ENCODE measurements around the gene PAPPA2.

The PAPPA2 gene

DNA sequence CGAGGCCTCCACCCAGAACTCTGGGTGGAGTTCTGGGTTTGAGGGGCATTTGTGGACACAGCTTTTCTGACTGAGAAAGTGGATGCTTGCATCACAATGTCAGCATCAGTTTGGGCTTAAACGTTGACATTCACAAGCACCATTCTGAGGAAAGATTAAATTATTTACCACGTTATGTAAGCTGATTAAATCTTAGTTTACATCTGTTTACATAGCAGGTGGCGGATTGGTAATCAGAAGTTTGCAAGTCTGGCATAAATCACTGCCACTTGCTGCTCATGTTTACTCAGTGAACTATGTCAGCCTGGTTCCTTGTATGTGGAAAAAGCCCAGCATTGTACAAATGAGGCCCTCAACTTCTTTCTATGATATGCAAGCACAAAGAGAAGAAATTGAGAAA, 310.1 kb downstream of the PAPPA2 start:
- no peak for DNase-seq

DNA sequence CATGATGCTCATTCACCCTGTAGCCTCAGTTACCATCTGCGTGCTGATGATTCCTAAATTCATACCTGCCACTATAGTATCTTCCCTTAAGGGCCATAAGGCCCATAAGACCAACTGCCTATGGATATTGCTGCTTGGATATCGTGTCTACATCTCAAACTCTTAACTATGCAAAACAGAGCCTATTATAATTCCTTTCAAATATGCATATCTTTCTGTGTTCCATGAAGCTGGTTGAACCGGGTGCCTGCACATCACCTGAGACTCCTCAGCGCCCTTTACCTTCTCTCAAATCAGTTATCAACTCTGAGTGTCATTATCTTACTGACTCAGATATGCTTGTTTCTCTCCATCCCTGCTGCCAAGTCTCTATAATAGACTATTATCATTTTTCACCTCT, 311.2 kb downstream of the PAPPA2 start:
- no peak for DNase-seq

DNA sequence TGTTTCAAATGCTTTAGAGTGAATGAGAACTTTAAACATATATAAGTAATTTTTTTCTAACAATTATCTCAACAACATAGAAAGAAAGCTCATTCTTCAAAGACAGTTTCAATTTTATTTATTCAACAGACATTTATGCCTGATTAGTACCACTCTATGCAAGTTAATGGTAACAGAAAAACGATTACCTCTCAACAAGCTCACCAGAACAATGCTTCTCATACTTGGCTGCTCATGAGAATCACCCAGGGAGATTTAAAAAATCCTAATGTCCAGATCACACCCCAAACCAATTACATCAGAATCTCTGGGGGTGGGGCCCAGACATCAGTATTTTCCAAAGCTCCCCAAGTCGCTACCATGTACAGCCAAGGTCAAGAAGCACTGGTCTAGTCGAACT, 312.4 kb downstream of the PAPPA2 start:
- DNase-seq = no peak

DNA sequence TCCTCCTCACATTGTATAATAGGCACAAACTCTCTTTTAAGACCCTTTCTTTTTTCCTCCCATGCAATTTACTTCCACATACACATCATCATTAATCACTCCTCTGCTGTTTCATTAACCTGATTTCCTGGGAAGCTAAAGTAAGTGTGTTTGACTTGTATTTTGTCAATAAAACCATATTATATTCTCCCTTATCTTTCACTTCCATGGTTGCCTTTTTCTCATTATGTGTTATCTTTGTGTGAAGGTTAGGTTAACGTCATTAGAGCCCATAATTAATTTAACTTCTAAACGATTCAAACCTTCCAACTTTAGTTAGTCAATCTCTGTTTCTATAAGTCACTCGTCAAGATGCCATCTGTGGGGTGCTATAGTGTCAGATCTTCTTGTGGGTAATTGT, 313.0 kb downstream of the PAPPA2 start:
- DNase-seq = no peak

DNA sequence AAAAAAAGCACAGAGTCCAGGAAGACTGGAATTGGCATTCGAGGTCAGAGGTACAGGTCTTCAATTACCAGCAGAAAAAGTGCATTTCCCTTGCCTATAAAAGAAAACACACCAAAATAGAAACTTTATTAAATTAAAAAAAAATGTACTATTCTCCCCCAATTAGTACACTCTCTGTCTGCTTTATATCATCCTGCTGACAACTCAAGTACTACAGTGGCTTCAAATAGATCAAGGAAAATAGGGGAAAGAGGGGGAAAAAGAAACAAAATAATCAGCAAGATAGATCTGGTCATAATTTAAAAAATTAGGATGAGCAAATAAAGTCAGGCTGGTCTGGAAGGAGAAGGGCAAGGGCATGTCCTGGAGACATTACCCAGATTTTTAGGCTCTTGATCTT, 315.1 kb downstream of the PAPPA2 start:
- DNase-seq = no peak

DNA sequence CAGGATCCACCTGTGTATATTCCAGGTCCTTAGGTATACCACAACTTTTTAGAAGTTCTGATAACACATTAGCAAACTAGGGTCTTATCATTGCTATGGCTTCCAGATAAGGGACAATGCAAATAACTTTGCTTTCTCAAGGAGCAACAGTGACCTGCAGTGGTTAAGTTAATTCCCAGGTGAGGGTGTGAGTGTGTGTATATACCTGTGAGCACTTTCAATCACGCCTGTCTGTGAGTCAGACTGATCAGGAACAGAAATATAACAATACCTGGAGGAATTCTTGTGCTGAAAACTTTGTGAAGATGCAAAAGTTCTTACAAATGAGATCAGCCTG, 317.0 kb downstream of the PAPPA2 start:
- DNase-seq = no peak

DNA sequence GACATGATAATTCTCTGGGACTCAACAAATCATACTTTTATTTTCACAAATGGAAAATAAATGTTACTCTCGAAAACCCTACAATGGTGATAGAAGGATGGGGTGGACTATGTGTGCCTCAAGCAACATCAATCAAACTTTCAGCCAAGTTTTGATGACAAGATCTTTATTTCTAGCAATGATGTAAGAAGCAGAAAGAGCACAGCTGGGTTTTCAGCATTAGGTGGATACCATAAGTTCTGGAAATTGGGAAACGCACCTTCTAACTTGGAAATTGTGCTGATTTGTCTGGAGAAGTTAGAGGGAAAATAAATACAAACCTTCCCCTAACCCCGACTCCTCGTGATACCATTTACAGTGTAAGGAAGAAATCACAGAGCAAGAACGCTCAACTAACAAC, 320.3 kb downstream of the PAPPA2 start:
- no peak for DNase-seq

DNA sequence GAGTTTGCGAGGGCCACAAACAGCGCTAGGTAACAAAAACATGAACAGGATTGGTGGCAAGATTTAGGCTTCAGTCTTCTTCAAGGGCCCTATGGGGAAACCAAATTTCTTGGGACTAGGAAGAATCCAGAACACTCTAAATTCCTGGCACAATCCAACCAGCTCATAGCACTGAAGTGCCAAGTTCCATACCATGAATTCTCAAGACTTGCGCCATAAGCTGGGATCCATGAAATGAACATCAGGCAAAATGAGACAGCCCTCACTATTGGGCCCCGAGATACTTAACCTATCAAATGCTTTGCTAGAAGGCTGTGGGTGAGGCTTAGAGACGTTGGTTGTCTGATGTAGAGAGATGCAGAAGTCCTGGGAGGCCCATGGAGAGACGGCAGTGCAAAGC, 322.1 kb downstream of the PAPPA2 start:
- no peak for DNase-seq

DNA sequence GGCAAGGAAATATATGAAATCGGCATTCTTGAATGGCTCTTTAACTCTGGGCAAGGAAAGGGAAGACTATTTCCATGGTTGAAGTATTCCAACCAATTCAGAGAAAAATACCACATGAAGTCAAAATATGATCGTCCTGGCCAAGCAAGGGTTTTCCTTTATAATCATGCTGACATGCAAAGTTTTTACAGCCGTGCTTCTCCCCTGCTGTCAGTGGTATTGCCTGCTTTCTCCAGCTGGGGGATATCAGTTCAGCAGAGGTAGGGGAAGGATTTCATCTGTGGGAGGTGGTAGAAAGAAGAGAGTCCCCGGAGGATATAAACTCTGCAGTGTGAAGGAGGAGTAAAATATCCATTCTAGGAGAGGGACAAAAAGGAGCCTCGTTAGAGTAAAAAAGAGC, 322.8 kb downstream of the PAPPA2 start:
- DNase-seq = no peak

DNA sequence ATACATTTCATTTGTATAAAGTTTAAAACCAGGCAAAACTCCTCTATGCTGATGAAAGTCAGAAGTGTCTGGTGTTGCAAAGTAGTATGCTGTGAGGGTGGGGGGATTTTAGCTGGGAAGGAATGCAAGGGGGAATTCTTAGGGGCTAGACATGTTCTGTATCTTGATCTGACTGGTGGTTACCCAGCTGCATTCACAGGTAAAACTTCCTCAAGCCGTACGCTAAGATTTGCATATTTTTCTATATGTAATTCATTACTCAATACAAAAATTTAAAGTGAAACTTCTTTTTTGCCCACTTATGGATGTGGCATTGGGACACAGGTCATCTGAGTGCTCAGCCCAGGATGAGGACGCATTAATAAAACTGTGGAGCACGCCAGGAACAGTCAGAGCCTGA, 323.3 kb downstream of the PAPPA2 start:
- no peak for DNase-seq

DNA sequence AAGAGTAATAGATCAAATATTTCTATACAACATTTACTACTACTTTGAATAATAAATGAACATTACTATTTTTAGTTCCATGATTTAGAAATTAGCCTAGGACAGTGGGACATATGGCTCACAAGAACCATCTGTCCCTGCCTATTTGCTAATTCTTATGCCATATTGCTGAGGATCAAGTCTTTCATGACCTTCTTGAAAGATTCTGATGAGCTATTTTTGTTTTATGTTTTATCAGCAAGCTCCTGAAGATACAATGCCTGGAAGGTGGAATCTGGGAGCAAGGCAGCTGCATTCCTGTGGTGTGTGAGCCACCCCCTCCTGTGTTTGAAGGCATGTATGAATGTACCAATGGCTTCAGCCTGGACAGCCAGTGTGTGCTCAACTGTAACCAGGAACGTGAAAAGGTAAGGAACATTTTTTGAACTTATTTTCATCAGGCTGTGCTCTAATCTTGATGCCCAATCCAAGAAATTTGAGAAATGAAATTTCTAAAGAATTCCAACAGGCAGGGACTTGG, 326.7 kb downstream of the PAPPA2 start:
- DNase-seq = peak; percentile 56

DNA sequence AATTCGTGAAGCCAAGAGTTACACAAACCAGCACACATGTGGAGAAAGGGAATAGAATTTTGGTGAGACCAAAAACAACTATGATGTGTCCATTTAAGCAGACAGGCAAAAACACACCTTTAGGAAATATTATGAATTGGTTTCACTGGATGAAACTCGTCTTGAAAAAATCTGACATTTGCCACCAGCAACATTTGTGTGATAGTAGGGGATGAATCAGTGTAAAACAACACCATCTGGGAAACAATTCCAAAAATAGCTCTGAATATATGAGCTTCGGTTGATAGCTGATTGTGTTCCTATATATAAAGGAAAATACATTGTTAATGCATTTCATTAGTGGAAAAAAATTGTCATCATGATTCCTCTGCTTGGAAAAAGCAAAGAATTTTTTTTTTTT, 327.8 kb downstream of the PAPPA2 start:
- DNase-seq = no peak

DNA sequence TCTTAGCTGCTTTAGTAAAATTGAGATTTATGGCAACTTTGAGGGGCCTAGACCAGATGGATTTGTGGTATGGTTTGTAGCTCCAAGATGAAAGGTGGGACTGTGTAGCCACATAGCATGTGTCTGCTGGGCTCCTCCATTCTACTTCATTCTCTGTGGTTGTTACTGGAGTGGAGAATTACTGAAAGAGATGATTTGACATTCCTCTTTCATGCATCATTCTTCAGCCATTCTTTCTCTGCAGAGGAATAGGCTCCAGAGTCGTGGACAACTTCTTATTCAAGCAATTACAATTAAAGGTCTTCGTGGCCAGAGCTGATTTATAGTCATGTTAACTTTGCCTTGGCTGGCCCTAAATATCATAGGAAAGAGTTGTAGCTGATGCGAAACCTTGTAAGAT, 328.9 kb downstream of the PAPPA2 start:
- no peak for DNase-seq

DNA sequence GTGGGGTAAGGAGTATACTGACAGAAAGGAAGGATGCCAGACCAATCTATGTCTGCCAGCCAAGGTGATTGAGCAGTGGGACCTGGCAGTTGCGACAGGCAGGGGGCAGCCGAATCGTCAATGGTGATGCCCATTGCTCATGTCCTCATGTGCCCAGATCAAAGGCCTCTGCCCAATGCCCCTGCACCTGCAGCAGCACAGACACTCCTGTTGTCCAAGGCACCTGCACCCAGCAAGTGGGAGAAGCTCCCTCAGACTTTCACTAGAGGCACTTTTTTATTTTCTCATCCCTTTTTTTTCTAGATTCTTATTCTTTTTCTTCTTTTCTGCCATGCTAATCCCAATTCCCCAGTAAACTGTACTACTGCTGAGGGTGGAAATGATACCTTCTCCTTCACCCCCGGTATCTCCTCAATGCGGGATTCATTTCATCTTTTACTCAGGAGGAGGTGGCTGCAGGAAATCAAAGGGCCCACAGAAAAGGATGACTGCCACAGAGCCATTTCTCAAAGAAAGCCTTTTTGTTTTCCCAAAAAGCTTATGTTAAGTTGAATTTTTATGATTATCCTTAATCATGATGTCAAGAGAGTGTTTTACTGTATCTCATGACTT, 332.0 kb downstream of the PAPPA2 start:
- DNase-seq = no peak

DNA sequence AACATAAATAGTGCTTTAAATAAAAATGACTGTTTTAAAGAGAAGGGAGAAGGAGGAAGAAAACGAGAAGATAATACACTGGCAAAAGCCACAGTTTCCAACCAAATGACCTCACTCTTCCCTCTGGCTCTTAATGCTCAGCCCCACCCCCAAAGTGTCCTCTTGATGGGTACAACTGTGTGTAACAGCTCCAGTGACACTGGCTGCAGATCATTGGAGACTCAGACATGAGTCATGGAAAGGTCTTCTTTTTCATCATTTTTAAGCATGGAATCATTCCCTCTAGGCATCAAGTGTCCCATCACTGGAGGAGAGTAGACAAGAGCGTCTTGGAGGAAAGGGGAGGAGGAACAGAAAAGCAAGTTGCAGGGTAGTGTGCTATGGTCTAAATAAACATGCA, 333.0 kb downstream of the PAPPA2 start:
- DNase-seq = no peak

DNA sequence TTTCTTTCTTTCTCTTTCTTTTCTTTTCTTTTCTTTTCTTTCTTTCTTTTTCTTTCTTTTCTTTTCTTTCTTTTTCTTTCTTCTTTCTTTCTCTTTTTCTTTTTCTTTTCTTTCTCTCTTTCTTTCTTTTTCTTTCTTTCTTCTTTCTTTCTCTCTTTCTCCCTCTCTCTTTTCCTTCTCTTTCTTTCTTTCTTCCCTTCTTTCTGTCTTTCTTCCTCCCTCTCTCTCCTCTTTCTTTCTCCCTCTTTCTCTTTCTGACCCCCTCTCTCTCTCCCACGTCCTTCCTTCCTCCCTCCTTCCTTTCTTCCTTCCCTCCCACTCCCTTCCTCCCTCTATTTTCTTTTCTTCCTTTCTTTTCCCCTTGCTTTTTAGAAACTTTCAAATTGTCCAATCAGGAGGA, 333.6 kb downstream of the PAPPA2 start:
- no peak for DNase-seq

DNA sequence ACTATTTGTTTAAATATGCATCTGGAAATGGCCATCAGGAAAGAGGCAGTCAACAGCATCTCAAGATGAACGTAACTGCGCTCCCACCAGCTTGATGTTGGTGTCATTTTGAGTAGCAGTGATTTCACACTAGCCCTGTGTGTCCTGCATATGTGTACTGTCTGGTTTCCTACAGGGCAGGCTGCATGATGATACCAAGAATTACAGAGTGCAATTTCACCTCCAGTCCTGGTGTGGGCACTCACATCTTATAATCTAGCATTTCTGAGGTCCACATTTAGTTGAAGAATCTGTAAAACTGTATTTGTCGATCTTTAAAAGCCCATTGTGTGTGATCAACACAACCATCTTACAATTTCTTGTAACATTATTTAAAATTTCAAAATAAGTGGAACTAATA, 336.4 kb downstream of the PAPPA2 start:
- DNase-seq = no peak

DNA sequence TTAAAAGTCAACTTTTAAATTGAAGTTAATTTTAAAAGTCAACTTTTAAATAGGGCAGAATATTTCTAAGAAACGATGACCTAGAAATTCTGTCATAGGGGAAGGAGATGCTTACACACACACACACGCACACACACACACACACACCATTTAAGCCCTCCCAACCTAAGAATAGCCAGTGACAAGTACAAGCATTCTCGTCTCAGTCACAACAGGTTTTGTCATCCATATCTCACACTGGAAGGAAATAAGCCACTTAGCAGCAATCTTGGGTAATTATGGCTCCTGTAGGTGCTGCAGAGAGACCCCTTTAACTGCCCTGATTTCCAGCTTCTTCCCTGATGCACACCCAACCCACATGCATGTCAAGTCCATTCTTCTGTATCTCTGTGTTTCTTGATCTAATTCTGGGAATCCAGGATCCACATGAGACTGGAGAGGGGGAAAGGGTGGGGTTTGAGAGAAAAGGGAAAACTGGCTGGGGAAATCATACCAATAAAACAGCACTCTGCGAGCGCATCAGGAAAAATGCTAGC, 338.1 kb downstream of the PAPPA2 start:
- DNase-seq = no peak

DNA sequence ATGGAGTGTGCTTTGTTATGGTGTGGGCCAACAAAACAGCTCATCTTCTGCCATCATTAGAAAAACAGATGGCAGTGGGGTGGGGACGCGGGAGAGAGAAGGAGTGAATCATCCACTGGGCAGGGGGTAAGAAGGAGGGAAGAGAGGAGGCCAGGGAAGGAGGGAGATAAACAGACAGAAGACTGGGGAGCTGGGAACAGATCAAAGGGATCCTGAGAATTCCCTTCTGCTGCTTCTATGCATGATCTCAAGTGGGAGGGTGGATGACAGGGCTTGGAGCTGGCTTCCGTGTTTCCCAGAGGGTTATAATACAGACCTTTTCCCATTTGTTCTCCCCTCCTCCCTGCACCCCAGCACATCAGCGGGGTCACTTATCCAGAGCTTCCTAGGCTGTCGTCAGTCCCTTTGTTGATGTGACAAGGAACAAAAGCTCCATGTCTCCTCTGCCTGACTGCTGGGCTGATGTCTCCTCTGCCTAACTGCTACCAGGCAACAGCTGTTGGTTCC, 338.6 kb downstream of the PAPPA2 start:
- DNase-seq = no peak

DNA sequence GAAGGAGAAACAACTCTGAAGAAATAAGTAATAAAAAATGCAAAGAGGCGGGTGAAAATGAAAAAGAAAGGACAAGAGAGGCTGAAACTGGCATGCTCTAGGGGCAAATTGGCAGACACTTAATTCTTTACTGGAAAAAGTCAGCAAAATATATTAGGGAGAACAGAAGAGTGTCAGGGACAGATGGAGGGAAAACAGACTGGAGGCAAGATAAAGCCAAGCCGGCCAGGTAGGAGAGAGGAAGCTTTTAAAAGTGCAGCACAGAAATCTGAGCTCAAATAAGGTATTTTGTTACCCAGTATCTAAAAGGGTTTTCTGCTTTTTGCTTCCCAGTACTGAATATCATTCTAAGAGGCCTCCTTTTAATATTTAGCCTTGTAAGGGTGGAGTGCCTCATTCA, 339.3 kb downstream of the PAPPA2 start:
- DNase-seq = no peak

DNA sequence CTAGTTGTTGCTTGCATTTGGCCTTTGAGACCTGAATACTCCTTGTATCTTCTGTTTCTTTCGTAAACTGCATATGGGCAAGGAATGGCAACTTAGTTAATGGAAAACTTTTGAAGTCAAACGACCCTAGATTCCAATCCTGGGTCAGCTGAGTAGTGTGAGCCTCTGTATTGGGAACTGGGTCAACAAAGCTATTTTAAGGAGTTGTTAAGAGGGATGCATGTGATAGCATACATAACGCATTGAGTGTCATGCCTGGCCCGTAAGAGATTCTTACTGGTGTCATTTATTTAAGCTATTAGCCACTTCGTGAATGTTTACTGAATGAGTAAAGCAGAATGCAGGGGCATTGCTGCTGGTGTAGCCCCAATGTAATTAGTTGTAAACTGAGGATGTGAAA, 340.1 kb downstream of the PAPPA2 start:
- no peak for DNase-seq

DNA sequence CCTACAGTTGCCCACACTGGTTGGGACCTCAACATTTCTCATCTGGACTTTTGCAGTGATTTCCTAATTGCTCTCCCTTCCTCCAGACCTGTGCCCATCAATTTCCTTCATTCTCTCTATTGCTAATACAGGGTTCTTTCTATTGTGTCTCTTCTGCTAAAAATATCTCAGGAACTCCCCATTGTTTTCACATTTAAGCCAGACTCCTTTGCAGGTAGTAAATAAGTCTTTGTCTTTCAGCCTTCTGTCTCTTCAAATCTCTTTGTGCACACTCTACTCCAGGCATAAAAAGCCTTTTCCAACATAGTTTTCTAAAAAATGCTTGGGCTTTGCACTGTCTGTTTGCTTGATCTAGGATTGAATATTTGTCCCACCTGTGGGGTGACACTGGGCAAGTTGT, 340.6 kb downstream of the PAPPA2 start:
- DNase-seq = no peak

DNA sequence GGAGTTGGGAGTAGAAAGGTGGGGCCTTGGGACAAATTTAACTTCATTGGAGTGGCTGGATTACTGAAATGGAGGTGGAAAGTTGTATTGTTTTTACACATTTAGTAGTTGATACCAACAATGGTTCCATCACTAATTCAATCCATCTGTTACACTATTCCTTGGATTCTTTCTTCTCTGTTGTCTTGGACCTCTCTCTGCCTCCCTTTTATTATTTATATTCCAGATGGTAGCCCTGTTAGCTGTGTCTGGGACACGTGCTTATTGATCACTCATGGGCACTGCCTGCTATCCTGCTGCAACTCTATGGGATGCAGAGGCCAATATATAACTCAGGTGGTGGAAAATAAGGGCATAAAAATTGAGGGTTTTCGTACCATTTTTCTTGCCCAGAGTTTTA, 346.3 kb downstream of the PAPPA2 start:
- DNase-seq = no peak

DNA sequence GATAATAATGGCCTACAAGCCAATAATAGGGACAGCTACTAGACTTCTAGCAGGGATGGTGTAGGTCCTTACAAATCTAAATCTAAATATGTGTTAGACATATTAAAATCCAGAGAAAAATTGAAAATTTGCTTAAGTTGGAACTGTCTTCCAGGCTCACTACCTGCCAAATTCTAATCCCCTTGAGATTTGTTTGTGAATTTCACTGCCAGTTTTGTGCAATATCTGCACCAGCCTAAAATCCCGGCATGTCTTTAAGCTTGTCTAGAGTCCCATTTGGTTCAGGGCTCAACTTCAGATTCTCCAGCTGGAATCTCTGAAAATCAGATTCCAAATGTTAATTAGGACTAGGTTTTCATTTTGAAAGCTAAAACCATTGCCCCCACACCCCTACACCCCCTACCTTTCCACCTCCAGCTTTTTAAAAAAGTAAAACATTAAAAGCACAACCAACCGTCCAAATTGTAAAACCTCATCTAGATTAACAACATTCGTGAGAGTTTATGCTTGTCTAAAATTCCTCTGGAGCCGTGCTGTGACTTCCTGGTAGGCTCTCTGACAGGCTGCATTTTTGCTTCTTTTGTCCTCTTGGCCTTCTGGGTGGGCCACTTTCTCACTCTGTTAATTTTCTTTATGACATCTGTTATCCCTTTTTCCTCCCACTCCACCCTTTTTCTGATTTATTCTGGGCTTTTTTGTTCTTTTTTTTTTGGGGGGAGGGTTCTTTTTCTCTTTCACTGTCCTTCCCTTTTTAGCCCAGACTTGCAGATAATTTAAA, 348.7 kb downstream of the PAPPA2 start:
- no peak for DNase-seq

DNA sequence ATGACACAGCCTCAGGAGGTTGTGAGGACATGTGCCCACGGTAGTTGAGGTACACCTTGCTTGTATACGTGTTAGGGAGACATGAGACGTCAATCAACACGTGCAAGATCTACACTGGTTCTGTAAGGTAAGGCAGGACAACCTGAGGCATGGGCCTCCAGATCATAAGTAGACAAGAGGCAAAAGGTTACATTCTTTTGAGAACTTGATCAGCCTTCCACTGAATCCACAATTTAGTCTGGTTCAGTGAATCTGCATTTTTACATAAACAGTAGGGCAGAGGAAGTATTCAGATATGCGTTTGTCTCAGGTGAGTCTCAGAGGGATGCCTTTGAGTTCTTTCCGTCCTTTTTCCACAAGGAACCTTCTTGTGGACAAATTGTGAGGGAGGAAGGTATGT, 352.6 kb downstream of the PAPPA2 start:
- no peak for DNase-seq
